Loucy (cell line): Measurements from ENCODE around the gene GMPPB.

Source experiments
- EZH2phosphoT487 ChIP-seq: fragments of 200-600 bp; IDR thresholded peaks from 2 replicates; pipeline ENCODE4 v1.6.1; 2018; ENCODE audit warnings: antibody characterized with exemption, mild to moderate bottlenecking, moderate library complexity, borderline replicate concordance
- TF ChIP-seq, protein P1 (sequence below): fragments of 200-600 bp; sonication (generic); conservative IDR thresholded peaks from 2 replicates; pipeline ENCODE4 v1.5.1; 2014; ENCODE audit warnings: mild to moderate bottlenecking, antibody characterized with exemption, low read length

- TF ChIP-seq, protein P1, sequence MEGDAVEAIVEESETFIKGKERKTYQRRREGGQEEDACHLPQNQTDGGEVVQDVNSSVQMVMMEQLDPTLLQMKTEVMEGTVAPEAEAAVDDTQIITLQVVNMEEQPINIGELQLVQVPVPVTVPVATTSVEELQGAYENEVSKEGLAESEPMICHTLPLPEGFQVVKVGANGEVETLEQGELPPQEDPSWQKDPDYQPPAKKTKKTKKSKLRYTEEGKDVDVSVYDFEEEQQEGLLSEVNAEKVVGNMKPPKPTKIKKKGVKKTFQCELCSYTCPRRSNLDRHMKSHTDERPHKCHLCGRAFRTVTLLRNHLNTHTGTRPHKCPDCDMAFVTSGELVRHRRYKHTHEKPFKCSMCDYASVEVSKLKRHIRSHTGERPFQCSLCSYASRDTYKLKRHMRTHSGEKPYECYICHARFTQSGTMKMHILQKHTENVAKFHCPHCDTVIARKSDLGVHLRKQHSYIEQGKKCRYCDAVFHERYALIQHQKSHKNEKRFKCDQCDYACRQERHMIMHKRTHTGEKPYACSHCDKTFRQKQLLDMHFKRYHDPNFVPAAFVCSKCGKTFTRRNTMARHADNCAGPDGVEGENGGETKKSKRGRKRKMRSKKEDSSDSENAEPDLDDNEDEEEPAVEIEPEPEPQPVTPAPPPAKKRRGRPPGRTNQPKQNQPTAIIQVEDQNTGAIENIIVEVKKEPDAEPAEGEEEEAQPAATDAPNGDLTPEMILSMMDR: no peak
- TF ChIP-seq EZH2phosphoT487: no peak
These were observed 7.6 kb downstream of the GMPPB start for GRCh38 chr3:49716169-49716568.
